HepG2 (cell line): ENCODE results near the gene LY6G5B. TPM values are rescaled to one million over a fixed set of nuclear protein-coding genes. Genes with fewer than 3 reads are reported as not detected.

Source experiments
- ATAC-seq: fragments of 200-7000 bp; cut with Tn5 transposase; 3 replicates; pipeline ENCODE4 v1.9.1; 2020; ENCODE audit warnings: mild to moderate bottlenecking, moderate library complexity
- BruUV-seq: library from RNA; stranded (reverse); fragments of 400-500 nt; replicated peaks from 2 replicates; lab custom pipeline; 2021; lab: Mats Ljungman, UMichigan
- CTCF ChIA-PET: fragments of 300-600 bp; formaldehyde crosslinking; extraction: SDS; loops from one replicate; lab custom pipeline; 2021; ENCODE audit warnings: low total read pairs, inconsistent platforms, low intra/inter-chr PET ratio; lab: Yijun Ruan, JAX
- POLR2A ChIA-PET: fragments of 350-600 bp; sonication (Branson Sonifier 250); formaldehyde crosslinking; loops from one replicate; lab custom pipeline; 2020; ENCODE audit warnings: antibody characterized with exemption, inconsistent platforms; lab: Yijun Ruan, JAX
- DNase-seq: peaks from one replicate; pipeline ENCODE4 v3.0.0-alpha.2; 2015; ENCODE audit warnings: low spot score
- FAIRE-seq: peaks from 3 replicates; lab custom pipeline; 2011; peaks lifted over from hg19 to GRCh38; lab: Jason Lieb, UNC
- H2AFZ ChIP-seq: one replicate; pipeline ENCODE4 v1.6.1; 2011; ENCODE audit warnings: low read length, inconsistent platforms
- H3K27ac ChIP-seq: fragments of 300-600 bp; 3 replicates; pipeline ENCODE4 v1.8.0; 2011; ENCODE audit warnings: mixed run types, mild to moderate bottlenecking, mixed read lengths, low read length, inconsistent platforms; ENCODE audit not compliant: insufficient read depth; ENCODE audit errors: extremely low read length
- H3K27me3 ChIP-seq, 2 experiments: fragments of 200-600 bp in 1 of 2; 2 replicates in 1 of 2; 3 replicates in 1 of 2; pipeline versions ENCODE4 v1.6.0 to v1.8.0; 2011; ENCODE audit warnings: low read length in 2 of 2, mild to moderate bottlenecking in 2 of 2, moderate library complexity in 2 of 2, inconsistent platforms in 1 of 2; ENCODE audit not compliant: insufficient read depth in 2 of 2, control insufficient read depth in 1 of 2
- H3K36me3 ChIP-seq, 2 experiments: fragments of 200-600 bp in 1 of 2; replicated peaks in 1 of 2; 2 replicates in 1 of 2; 3 replicates in 1 of 2; pipeline versions ENCODE4 v1.5.1 to v1.8.0; 2011; ENCODE audit warnings: low read length in 2 of 2, inconsistent platforms in 1 of 2; ENCODE audit not compliant: insufficient read depth in 2 of 2, control insufficient read depth in 1 of 2
- H3K4me1 ChIP-seq: 2 replicates; pipeline ENCODE4 v1.5.1; 2012; ENCODE audit warnings: low read length, inconsistent platforms; ENCODE audit not compliant: insufficient read depth
- H3K4me2 ChIP-seq: 2 replicates; pipeline ENCODE4 v1.6.0; 2011; ENCODE audit warnings: low read depth, low read length, inconsistent platforms
- H3K4me3 ChIP-seq, 3 experiments: fragments of 200-600 bp in 1 of 3; sonication (generic), shearing (Covaris generic) in 1 of 3; replicated peaks in 1 of 3; 2 replicates each; pipeline ENCODE4 v1.5.1; 2011 to 2016; ENCODE audit warnings: low read length in 3 of 3, inconsistent platforms in 2 of 3, low read depth in 2 of 3, mild to moderate bottlenecking in 2 of 3, control low read depth in 1 of 3, mixed read lengths in 1 of 3; ENCODE audit not compliant: insufficient read depth in 1 of 3
- H3K79me2 ChIP-seq: one replicate; pipeline ENCODE4 v1.6.1; 2011; ENCODE audit warnings: low read length, inconsistent platforms; ENCODE audit not compliant: insufficient read depth
- H3K9ac ChIP-seq: 2 replicates; pipeline ENCODE4 v1.6.0; 2011; ENCODE audit warnings: mild to moderate bottlenecking, low read depth, low read length, inconsistent platforms; ENCODE audit not compliant: insufficient read depth
- H3K9me3 ChIP-seq: 2 replicates; pipeline ENCODE4 v1.5.1; 2012; ENCODE audit warnings: mild to moderate bottlenecking, low read length
- H4K20me1 ChIP-seq: 2 replicates; pipeline ENCODE4 v1.6.0; 2011; ENCODE audit warnings: inconsistent platforms, mild to moderate bottlenecking, low read length, moderate library complexity; ENCODE audit not compliant: insufficient read depth
- ATF7 ChIP-seq, 2 experiments: fragments of 450-650 bp in 1 of 2; sonication (generic) in 1 of 2; formaldehyde crosslinking in 1 of 2; IDR thresholded peaks; 2 replicates each; pipeline versions ENCODE4 v1.4.0 to v1.6.1; 2016 to 2020; ENCODE audit warnings: antibody characterized with exemption in 1 of 2, mild to moderate bottlenecking in 1 of 2, missing genetic modification reagents in 1 of 2
- CREB1 ChIP-seq, 2 experiments: fragments of 450-650 bp in 1 of 2; IDR thresholded peaks; 2 replicates each; pipeline ENCODE4 v1.6.1; 2016 to 2017; ENCODE audit warnings: control low read depth in 1 of 2, mild to moderate bottlenecking in 1 of 2, missing compliant biosample characterization in 1 of 2, missing genetic modification characterization in 1 of 2
- E2F1 ChIP-seq: sonication (generic); formaldehyde crosslinking; IDR thresholded peaks from 2 replicates; pipeline ENCODE4 v1.5.0; 2020; ENCODE audit warnings: missing genetic modification reagents
- MAF1 ChIP-seq: sonication (generic); formaldehyde crosslinking; IDR thresholded peaks from 2 replicates; pipeline ENCODE4 v1.5.0; 2020; ENCODE audit warnings: missing genetic modification reagents, borderline replicate concordance
- TEAD3 ChIP-seq: optimal IDR thresholded peaks from 2 replicates; pipeline ENCODE3; 2016; ENCODE audit warnings: borderline replicate concordance
- ZNF101 ChIP-seq: sonication (generic); formaldehyde crosslinking; IDR thresholded peaks from 2 replicates; pipeline ENCODE4 v1.4.0; 2020; ENCODE audit warnings: mild to moderate bottlenecking, low read depth, missing genetic modification reagents, borderline replicate concordance
- ZNF136 ChIP-seq: sonication (generic); formaldehyde crosslinking; IDR thresholded peaks from 2 replicates; pipeline ENCODE4 v1.8.1; 2022; ENCODE audit warnings: low read depth, mild to moderate bottlenecking, moderate library complexity, missing genetic modification reagents
- ZNF530 ChIP-seq: sonication (generic); formaldehyde crosslinking; IDR thresholded peaks from 2 replicates; pipeline ENCODE4 v1.5.0; 2020; ENCODE audit warnings: low read depth, mild to moderate bottlenecking, missing genetic modification reagents
- ZNF687 ChIP-seq: sonication (generic); formaldehyde crosslinking; IDR thresholded peaks from 2 replicates; pipeline ENCODE4 v1.5.1; 2020; ENCODE audit warnings: mild to moderate bottlenecking, missing genetic modification reagents, moderate library complexity
- WGBS: methylation state at CpG from one replicate; pipeline ENCODE4 v1.1.6; 2017; ENCODE audit warnings: low lambda C conversion rate; 5-methylcytosine and 5-hydroxymethylcytosine counted together
- in situ Hi-C: cut with HindIII; loops from 2 replicates; pipeline ENCODE4 v1.10.0; 2017; ENCODE audit warnings: low pct_unique_long_range_greater_than_20kb; ENCODE audit not compliant: extremely low pct_ligation_motif_present
- intact Hi-C: fragments of 100-400 bp; cut with micrococcal nuclease; formaldehyde crosslinking; loops from one replicate; pipeline ENCODE4 v1.10.0; 2022; ENCODE audit not compliant: unreplicated experiment
- polyA plus RNA-seq, 8 experiments: library from polyadenylated mRNA; depleted of rRNA in 3 of 8; stranded (reverse) in 7 of 8; unstranded in 1 of 8; fragments of >200 nt; fragmentation: Illumina TruSeq in 4 of 8; extraction: Trizol in 4 of 8; gene quantifications; 2 replicates each; pipeline versions ENCODE4 v1.2.1 to v1.2.3, GENCODE V29; 2011 to 2016; ENCODE audit warnings: low read depth in 4 of 8, missing spikeins in 1 of 8, mixed read lengths in 1 of 8; ENCODE audit not compliant: insufficient read depth in 1 of 8
- total RNA-seq, 5 experiments: library from RNA; depleted of rRNA; stranded (reverse); fragments of >200 nt; fragmentation: Illumina TruSeq; extraction: Trizol; gene quantifications; 2 replicates each; pipeline ENCODE4 v1.2.3, GENCODE V29; 2016; ENCODE audit warnings: low read depth in 1 of 5
- TF ChIP-seq, protein P1 (sequence below): sonication (generic); formaldehyde crosslinking; IDR thresholded peaks from 2 replicates; pipeline ENCODE4 v1.4.0; 2020; ENCODE audit warnings: missing genetic modification reagents, borderline replicate concordance
- TF ChIP-seq, protein P2 (sequence below): sonication (generic); formaldehyde crosslinking; IDR thresholded peaks from 2 replicates; pipeline ENCODE4 v1.4.0; 2020; ENCODE audit warnings: missing genetic modification reagents; ENCODE audit errors: not compliant biosample characterization

The LY6G5B gene
- total and polyA plus RNA-seq, 2 of the 13 experiments (the other 11 are each of a cell fraction or from before 2014, with no cell fraction given) = 7.8 to 15.7 TPM

DNA sequence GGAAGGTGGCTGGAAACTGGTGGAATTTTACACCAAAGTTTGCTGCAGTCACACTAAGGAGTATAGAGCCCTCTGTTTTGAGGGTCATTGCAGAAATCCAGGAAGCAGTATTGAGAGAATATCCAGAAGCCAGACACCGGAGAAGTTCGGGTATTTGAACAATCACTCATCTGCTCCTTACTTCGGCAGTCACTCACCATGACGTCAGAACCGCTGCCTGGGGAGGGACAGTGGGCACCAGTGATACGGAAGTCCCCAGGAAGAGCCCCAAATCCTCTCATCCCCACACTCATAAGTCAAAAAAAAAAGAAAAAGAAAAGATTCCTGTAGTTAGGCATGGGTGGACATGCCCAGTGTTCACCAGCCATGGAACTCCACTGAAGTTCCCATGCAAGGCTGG is 7.1 kb downstream of the LY6G5B start (continued):
- no peak for TF ChIP-seq ZNF687 (CRISPR knock-in tag)
- peak; percentile 67 for TF ChIP-seq ATF7 (IDR thresholded peaks at IDR 0.05)
- no peak for TF ChIP-seq ATF7 (CRISPR knock-in tag; IDR thresholded peaks at IDR 0.05)
- TF ChIP-seq CREB1 (IDR thresholded peaks at IDR 0.05) = peak; percentile 85
- no peak for TF ChIP-seq CREB1 (CRISPR knock-in tag; IDR thresholded peaks at IDR 0.05)
- TF ChIP-seq MAF1 (CRISPR knock-in tag) = no peak
- no peak for TF ChIP-seq TEAD3 (CRISPR knock-in tag)

DNA sequence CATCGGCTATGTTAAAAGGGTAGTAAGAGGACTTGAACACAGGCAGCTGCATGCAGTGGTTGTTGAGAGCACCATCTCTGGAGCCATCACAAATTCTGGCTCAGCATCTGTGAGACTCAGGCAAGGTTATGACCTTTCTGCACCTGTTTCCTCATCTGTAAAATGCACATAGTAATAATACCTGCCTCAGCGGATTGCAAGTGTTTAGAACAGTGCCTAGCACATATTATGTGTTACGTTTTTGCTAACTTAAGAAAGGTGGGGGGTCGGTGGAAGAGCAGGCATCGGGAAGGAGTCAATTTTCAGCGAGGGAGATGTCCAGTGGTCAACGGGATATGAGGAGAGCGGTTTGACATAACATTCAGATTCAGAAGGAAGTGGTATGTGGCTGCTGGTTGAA is 8.2 kb downstream of the LY6G5B start:
- 37% methylated on average over 8 of the region's 8 CpGs for WGBS
- Histone ChIP-seq H3K27me3 (no peaks in the 10 kb centered on the region), H3K4me1 (peaks cover 22% of the 10 kb centered on the region), H3K9me3 (no peaks in the 10 kb centered on the region), H3K79me2 (no peaks in the 10 kb centered on the region), H3K4me2 (no peak overlapping the region), H4K20me1 (no peaks in the 10 kb centered on the region), H3K36me3 (no peaks in the 10 kb centered on the region; a peak in 1 of 5 replicates), H3K9ac (no peak overlapping the region), H3K27ac (no peak overlapping the region), H2AFZ (no peak overlapping the region), H3K4me3 (no peak overlapping the region)
- intact Hi-C loops = no loop called here
- in situ Hi-C loops = no loop called here
- CTCF ChIA-PET = no interaction called here
- TF ChIP-seq E2F1 = no peak
- TF ChIP-seq ZNF136 (CRISPR knock-in tag) = no peak
- no peak for TF ChIP-seq ZNF101 (CRISPR knock-in tag)
- TF ChIP-seq, protein P1, sequence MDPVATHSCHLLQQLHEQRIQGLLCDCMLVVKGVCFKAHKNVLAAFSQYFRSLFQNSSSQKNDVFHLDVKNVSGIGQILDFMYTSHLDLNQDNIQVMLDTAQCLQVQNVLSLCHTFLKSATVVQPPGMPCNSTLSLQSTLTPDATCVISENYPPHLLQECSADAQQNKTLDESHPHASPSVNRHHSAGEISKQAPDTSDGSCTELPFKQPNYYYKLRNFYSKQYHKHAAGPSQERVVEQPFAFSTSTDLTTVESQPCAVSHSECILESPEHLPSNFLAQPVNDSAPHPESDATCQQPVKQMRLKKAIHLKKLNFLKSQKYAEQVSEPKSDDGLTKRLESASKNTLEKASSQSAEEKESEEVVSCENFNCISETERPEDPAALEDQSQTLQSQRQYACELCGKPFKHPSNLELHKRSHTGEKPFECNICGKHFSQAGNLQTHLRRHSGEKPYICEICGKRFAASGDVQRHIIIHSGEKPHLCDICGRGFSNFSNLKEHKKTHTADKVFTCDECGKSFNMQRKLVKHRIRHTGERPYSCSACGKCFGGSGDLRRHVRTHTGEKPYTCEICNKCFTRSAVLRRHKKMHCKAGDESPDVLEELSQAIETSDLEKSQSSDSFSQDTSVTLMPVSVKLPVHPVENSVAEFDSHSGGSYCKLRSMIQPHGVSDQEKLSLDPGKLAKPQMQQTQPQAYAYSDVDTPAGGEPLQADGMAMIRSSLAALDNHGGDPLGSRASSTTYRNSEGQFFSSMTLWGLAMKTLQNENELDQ (CRISPR knock-in tag) = no peak
- no peak for TF ChIP-seq ZNF530 (CRISPR knock-in tag)
- TF ChIP-seq, protein P2, sequence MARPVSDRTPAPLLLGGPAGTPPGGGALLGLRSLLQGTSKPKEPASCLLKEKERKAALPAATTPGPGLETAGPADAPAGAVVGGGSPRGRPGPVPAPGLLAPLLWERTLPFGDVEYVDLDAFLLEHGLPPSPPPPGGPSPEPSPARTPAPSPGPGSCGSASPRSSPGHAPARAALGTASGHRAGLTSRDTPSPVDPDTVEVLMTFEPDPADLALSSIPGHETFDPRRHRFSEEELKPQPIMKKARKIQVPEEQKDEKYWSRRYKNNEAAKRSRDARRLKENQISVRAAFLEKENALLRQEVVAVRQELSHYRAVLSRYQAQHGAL (CRISPR knock-in tag) = no peak
- ATAC-seq (no peak), DNase-seq (no peak), FAIRE-seq (no peak)
- POLR2A ChIA-PET = interaction anchor here (1.0 to 1.5 kb wide), 2 partner anchors 25 to 268 kb away, joined by 3 read pairs; partner anchors contain the start of genes ABHD16A and CFB
- no TSS peak for BruUV-seq
